Sigmoid colon (tissue), 7 donors: ENCODE results near the gene KCNAB1. TPM values are rescaled to one million over a fixed set of nuclear protein-coding genes. Genes with fewer than 3 reads are reported as not detected.

ENCODE experiments used
- DNase-seq: peaks from one replicate; pipeline ENCODE4 v3.0.0-alpha.2; 2019
- H3K27ac ChIP-seq, 4 donors: fragments of 200-600 bp; sonication (generic); one replicate each; pipeline ENCODE4 v1.5.1; 2016 to 2019; ENCODE audit warnings: mild to moderate bottlenecking in 1 of 4
- H3K27me3 ChIP-seq, 3 donors: fragments of 200-600 bp; sonication (generic); one replicate each; pipeline ENCODE4 v1.5.1; 2019; ENCODE audit warnings: mild to moderate bottlenecking in 1 of 3
- H3K36me3 ChIP-seq, 4 donors: fragments of 200-600 bp; sonication (generic); one replicate each; pipeline ENCODE4 v1.5.1; 2016 to 2019
- H3K4me1 ChIP-seq, 4 donors: fragments of 200-600 bp; sonication (generic); one replicate each; pipeline ENCODE4 v1.5.1; 2017 to 2019
- H3K4me3 ChIP-seq, 4 donors: fragments of 200-600 bp; sonication (generic); one replicate each; pipeline ENCODE4 v1.5.1; 2017 to 2019; ENCODE audit warnings: mild to moderate bottlenecking in 2 of 4, moderate library complexity in 1 of 4
- H3K9me3 ChIP-seq, 4 donors: fragments of 200-600 bp in 3 of 4; sonication (generic) in 3 of 4; one replicate each; pipeline versions ENCODE4 v1.5.1 to v1.6.1; 2013 to 2019
- EP300 ChIP-seq, 4 donors: sonication (generic); formaldehyde crosslinking; IDR thresholded peaks; one replicate each; pipeline ENCODE4 v1.6.1; 2017; ENCODE audit warnings: antibody characterized with exemption in 4 of 4
- POLR2A ChIP-seq, 2 donors: fragments of 450-650 bp; IDR thresholded peaks; one replicate each; pipeline ENCODE4 v1.6.1; 2016; ENCODE audit warnings: antibody characterized with exemption in 2 of 2, mild to moderate bottlenecking in 2 of 2, moderate library complexity in 2 of 2
- POLR2AphosphoS5 ChIP-seq, 4 donors: sonication (generic); formaldehyde crosslinking; IDR thresholded peaks; one replicate each; pipeline ENCODE4 v1.6.1; 2017; ENCODE audit warnings: antibody characterized with exemption in 4 of 4
- WGBS, 2 donors: extraction: QIAGEN DNeasy Blood & Tissue Kit; methylation state at CpG; one replicate each; pipeline ENCODE4 v1.1.7; 2013; 5-methylcytosine and 5-hydroxymethylcytosine counted together
- intact Hi-C: fragments of 100-400 bp; cut with DNase I; formaldehyde crosslinking; loops from one replicate; pipeline ENCODE4 v1.15.1; 2023
- polyA plus RNA-seq, 3 donors: library from polyadenylated mRNA; stranded (reverse); fragments of 200-250 nt; gene quantifications; one replicate each; pipeline ENCODE4 v1.2.3, GENCODE V29; 2013
- total RNA-seq, 4 donors: library from RNA; depleted of rRNA; stranded (reverse); fragments of >200 nt; gene quantifications; one replicate each; pipeline ENCODE4 v1.1.0, GENCODE V29; 2016
- TF ChIP-seq, protein P1 (sequence below), 4 experiments: fragments of 450-650 bp in 3 of 4; fragments of 200-600 bp in 1 of 4; IDR thresholded peaks; one replicate each; pipeline ENCODE4 v1.5.1; 2016 to 2019; ENCODE audit warnings: antibody characterized with exemption in 4 of 4, mild to moderate bottlenecking in 3 of 4, moderate library complexity in 2 of 4
- donor health status: healthy with polysubstance abuse.
- donor health status: Bipolar disorder and iron deficiency.
- donor health status: healthy.

Gene KCNAB1
- total and polyA plus RNA-seq, 7 donors, result 1.2 to 5.0 (median 4.3) TPM; not detected in 2

GRCh38 chr3:156172536-156172935 lies 52.2 kb downstream of the KCNAB1 start:
- Histone ChIP-seq H3K27me3 (no peaks in the 10 kb centered on the region), H3K4me3 (no peak overlapping the region), H3K27ac (no peak overlapping the region), H3K36me3 (no peaks in the 10 kb centered on the region), H3K9me3 (no peaks in the 10 kb centered on the region), H3K4me1 (peaks cover 0 to 6% (median 3%) of the 10 kb centered on the region in 4 donors)
- intact Hi-C loops, result no loop called here
- no peak for DNase-seq
- 95% methylated on average over 5 of the region's 5 CpGs for WGBS, 2 donors
- TF ChIP-seq, protein P1, sequence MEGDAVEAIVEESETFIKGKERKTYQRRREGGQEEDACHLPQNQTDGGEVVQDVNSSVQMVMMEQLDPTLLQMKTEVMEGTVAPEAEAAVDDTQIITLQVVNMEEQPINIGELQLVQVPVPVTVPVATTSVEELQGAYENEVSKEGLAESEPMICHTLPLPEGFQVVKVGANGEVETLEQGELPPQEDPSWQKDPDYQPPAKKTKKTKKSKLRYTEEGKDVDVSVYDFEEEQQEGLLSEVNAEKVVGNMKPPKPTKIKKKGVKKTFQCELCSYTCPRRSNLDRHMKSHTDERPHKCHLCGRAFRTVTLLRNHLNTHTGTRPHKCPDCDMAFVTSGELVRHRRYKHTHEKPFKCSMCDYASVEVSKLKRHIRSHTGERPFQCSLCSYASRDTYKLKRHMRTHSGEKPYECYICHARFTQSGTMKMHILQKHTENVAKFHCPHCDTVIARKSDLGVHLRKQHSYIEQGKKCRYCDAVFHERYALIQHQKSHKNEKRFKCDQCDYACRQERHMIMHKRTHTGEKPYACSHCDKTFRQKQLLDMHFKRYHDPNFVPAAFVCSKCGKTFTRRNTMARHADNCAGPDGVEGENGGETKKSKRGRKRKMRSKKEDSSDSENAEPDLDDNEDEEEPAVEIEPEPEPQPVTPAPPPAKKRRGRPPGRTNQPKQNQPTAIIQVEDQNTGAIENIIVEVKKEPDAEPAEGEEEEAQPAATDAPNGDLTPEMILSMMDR (IDR thresholded peaks at IDR 0.05), result no peak
- no peak for TF ChIP-seq POLR2AphosphoS5 (IDR thresholded peaks at IDR 0.05)
- no peak for TF ChIP-seq EP300 (IDR thresholded peaks at IDR 0.05)
- no peak for TF ChIP-seq POLR2A (IDR thresholded peaks at IDR 0.05)

GRCh38 chr3:156174229-156174847 lies 54.0 kb downstream of the KCNAB1 start:
- 88 to 91% methylated on average over 4 of the region's 4 CpGs for WGBS, 2 donors
- peaks cover 0 to 6% (median 3%) of the 10 kb centered on the region in 4 donors for H3K4me1 ChIP-seq
- H3K4me3 ChIP-seq, result no peak overlapping the region
- no peak overlapping the region for H3K27ac ChIP-seq
- DNase-seq, result no peak
- TF ChIP-seq POLR2A (IDR thresholded peaks at IDR 0.05), result no peak
- no peak for TF ChIP-seq POLR2AphosphoS5 (IDR thresholded peaks at IDR 0.05)
- no peak for TF ChIP-seq EP300 (IDR thresholded peaks at IDR 0.05)
- TF ChIP-seq, protein P1 (IDR thresholded peaks at IDR 0.05), result peak in 3 of 4 experiments; percentile 9 to 44 (median 43)
- H3K27me3 ChIP-seq, result no peaks in the 10 kb centered on the region
- H3K36me3 ChIP-seq, result no peaks in the 10 kb centered on the region
- H3K9me3 ChIP-seq, result no peaks in the 10 kb centered on the region
- intact Hi-C loops, result no loop called here

- Histone ChIP-seq H3K27me3 (no peaks in the 10 kb centered on the region), H3K36me3 (no peaks in the 10 kb centered on the region)
- TF ChIP-seq EP300 (IDR thresholded peaks at IDR 0.05) (no peak), POLR2A (IDR thresholded peaks at IDR 0.05) (no peak), POLR2AphosphoS5 (IDR thresholded peaks at IDR 0.05) (no peak)
- TF ChIP-seq, protein P1 (IDR thresholded peaks at IDR 0.05), result no peak
These were observed 55.2 kb downstream of the KCNAB1 start for GRCh38 chr3:156175570-156175969.

DNA sequence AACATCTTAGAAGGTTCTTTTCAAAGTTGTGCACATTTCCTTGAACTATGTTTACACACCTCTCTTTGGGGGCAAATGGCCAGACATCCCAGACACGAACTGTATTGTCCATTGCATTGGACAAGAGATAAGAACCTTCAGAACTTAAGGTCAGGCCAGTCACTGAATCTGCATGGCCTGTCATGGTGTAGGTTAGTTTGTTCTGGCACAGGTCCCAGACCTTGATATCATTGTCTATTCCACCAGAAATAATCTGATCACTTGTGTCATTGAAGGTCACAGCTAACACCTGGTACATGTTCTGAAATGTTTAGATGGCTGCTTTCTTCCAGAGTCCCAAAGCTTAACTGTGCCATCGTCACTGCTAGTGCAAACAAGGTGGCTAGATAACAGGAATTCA lies 55.7 kb downstream of the KCNAB1 start:
- WGBS, 2 donors, result 17 to 64% methylated on average over 2 of the region's 2 CpGs
- peaks cover 0 to 6% (median 3%) of the 10 kb centered on the region in 4 donors for H3K4me1 ChIP-seq
- no peak overlapping the region for H3K27ac ChIP-seq
- no peaks in the 10 kb centered on the region for H3K36me3 ChIP-seq
- no peaks in the 10 kb centered on the region for H3K9me3 ChIP-seq
- TF ChIP-seq POLR2A (IDR thresholded peaks at IDR 0.05) (no peak), POLR2AphosphoS5 (IDR thresholded peaks at IDR 0.05) (no peak), EP300 (IDR thresholded peaks at IDR 0.05) (no peak)
- TF ChIP-seq, protein P1 (IDR thresholded peaks at IDR 0.05), result no peak
- intact Hi-C loops, result no loop called here
- no peak overlapping the region for H3K4me3 ChIP-seq
- no peaks in the 10 kb centered on the region for H3K27me3 ChIP-seq
- DNase-seq, result no peak

More at GRCh38 chr3:156175570-156175969, 55.2 kb downstream of the KCNAB1 start:
- WGBS, 2 donors, result 87 to 92% methylated on average over 7 of the region's 7 CpGs
- H3K27ac ChIP-seq, result no peak overlapping the region
- H3K9me3 ChIP-seq, result no peaks in the 10 kb centered on the region
- intact Hi-C loops, result no loop called here
- DNase-seq, result no peak
- H3K4me1 ChIP-seq, result peaks cover 0 to 6% (median 3%) of the 10 kb centered on the region in 4 donors
- H3K4me3 ChIP-seq, result no peak overlapping the region
